Heart left ventricle (tissue), 16 donors: ENCODE data around the gene STUB1. TPM values are rescaled to one million over a fixed set of nuclear protein-coding genes. Genes with fewer than 3 reads are reported as not detected.
A peak's percentile ranks its signal among the peaks of the same experiment; 100 is the strongest.

Experiments
- ATAC-seq, 4 donors: fragments of 200-7000 bp; cut with Tn5 transposase; one replicate each; pipeline ENCODE4 v1.9.1; 2020 to 2022; ENCODE audit warnings: moderate library complexity in 4 of 4, mild to moderate bottlenecking in 3 of 4, moderate number of reproducible peaks in 1 of 4
- DNase-seq, 5 donors: peaks; one replicate each; pipeline ENCODE4 v3.0.0-alpha.2; 2020
- H3K27ac ChIP-seq, 12 donors: fragments of 200-600 bp; sonication (generic) in 4 of 12; one replicate each; pipeline versions ENCODE4 v1.5.0 to v1.8.0; 2016 to 2022; ENCODE audit warnings: mild to moderate bottlenecking in 2 of 12
- H3K27me3 ChIP-seq, 9 donors: fragments of 200-600 bp; sonication (generic) in 2 of 9; one replicate each; pipeline versions ENCODE4 v1.5.1 to v1.8.0; 2016 to 2022; ENCODE audit warnings: mild to moderate bottlenecking in 3 of 9
- H3K36me3 ChIP-seq, 9 donors: fragments of 200-600 bp; sonication (generic) in 2 of 9; one replicate each; pipeline versions ENCODE4 v1.5.0 to v1.8.0; 2018 to 2022; ENCODE audit warnings: mild to moderate bottlenecking in 2 of 9
- H3K4me1 ChIP-seq, 12 donors: fragments of 200-600 bp; sonication (generic) in 4 of 12; one replicate each; pipeline versions ENCODE4 v1.5.0 to v1.8.0; 2016 to 2022; ENCODE audit warnings: mild to moderate bottlenecking in 3 of 12
- H3K4me3 ChIP-seq, 12 donors: fragments of 200-600 bp; sonication (generic) in 4 of 12; one replicate each; pipeline versions ENCODE4 v1.5.0 to v1.8.0; 2017 to 2022; ENCODE audit warnings: mild to moderate bottlenecking in 9 of 12, moderate library complexity in 4 of 12
- H3K9me3 ChIP-seq, 12 donors: fragments of 200-600 bp; sonication (generic) in 4 of 12; one replicate each; pipeline versions ENCODE4 v1.5.0 to v1.8.0; 2016 to 2022; ENCODE audit warnings: mild to moderate bottlenecking in 1 of 12
- POLR2A ChIP-seq, 2 donors: fragments of 450-650 bp; IDR thresholded peaks; one replicate each; pipeline ENCODE4 v1.6.1; 2017; ENCODE audit warnings: antibody characterized with exemption in 2 of 2, mild to moderate bottlenecking in 2 of 2, moderate library complexity in 2 of 2
- whole genome bisulfite sequencing, 4 donors: extraction: QIAGEN DNeasy Blood & Tissue Kit in 2 of 4; methylation state at CpG; one replicate each; pipeline versions ENCODE4 v1.1.5 to v1.1.7; 2013 to 2018; 5-methylcytosine and 5-hydroxymethylcytosine counted together
- intact Hi-C, 10 donors: fragments of 100-400 bp; cut with DNase I; formaldehyde crosslinking; loops; one replicate each; pipeline versions ENCODE4 v1.11.1 to v1.14.2; 2022
- polyA plus RNA-seq, 2 donors: library from polyadenylated mRNA; stranded (reverse); fragments of 200-250 nt; gene quantifications; one replicate each; pipeline ENCODE4 v1.2.3, GENCODE V29; 2013
- total RNA-seq, 9 donors: library from RNA; depleted of rRNA in 2 of 9; stranded (reverse); fragments of >200 nt in 2 of 9; fragmentation: NEBNext Ultra II Directional in 3 of 9; extraction: Animal tissue kit (Norgen Biotek cat#: 25700) in 3 of 9; gene quantifications; one replicate each; pipeline versions ENCODE4 v1.1.0 to v1.2.4, GENCODE V29; 2016 to 2023
- TF ChIP-seq, protein P1 (sequence below), 12 donors: fragments of 200-600 bp; sonication (generic) in 4 of 12; IDR thresholded peaks; one replicate each; pipeline versions ENCODE4 v1.5.0 to v1.8.0; 2018 to 2022; ENCODE audit warnings: antibody characterized with exemption in 12 of 12, mild to moderate bottlenecking in 5 of 12
- donor health status: ischemic (EF 13 %, LVEDD 7.1; RV severe dilation, severe dysfunction).
- donor health status: healthy with polysubstance abuse.
- donor health status: DM: no; HTN: yes; CAD: no.
- donor health status: DM: no; HTN: no; CAD: no.
- donor health status: ischemic (EF 25% LVEDD 6.9; RV normal size, moderate dysfunction).
- donor health status: ischemic (EF 25% LVEDD 5.7; RV mildly dilated, moderate dysfunction).
- donor health status: healthy.
- donor health status: DM: yes; HTN: yes; CAD: no.
- donor health status: ischemic (EF 35%, LVEDD 5.7; RV mildly dilated, moderate dysfunction).
- donor health status: nonischemic (EF 11% LVEDD 7.7; RV severe dilation, severe dysfunction).
- donor health status: DM: yes; HTN: yes; CAD: no.
- donor health status: PGD.
- donor health status: ischemic (EF 29% LVEDD 5.4; RV normal size, mild dysfunction).
- donor health status: nonischemic (EF 23%, LVEDD 6.1; RV moderate dilation, normal function).

STUB1 gene
- total and polyA plus RNA-seq, 11 donors = 93.7 to 198 (median 116) TPM

DNA sequence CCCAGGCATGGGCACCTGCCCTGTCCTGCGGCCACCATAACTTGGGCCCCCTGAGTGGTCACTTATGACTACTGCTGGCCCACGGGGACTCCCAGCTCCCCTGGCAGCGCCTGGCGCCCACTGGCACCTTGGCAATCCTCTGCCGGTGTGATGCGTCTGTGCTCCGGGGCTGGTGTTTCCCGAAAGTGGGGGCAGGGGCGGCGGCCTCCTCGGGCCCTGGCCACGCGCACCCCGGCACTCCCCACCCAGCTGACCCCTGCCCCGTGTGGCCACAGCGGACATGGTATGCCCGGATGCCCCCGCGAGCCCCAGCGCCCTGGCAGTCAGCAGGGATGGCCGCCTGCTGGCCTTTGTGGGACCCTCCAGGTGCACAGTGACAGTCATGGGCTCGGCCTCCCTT is 22.7 kb upstream of the STUB1 start:
- TF ChIP-seq, protein P1, sequence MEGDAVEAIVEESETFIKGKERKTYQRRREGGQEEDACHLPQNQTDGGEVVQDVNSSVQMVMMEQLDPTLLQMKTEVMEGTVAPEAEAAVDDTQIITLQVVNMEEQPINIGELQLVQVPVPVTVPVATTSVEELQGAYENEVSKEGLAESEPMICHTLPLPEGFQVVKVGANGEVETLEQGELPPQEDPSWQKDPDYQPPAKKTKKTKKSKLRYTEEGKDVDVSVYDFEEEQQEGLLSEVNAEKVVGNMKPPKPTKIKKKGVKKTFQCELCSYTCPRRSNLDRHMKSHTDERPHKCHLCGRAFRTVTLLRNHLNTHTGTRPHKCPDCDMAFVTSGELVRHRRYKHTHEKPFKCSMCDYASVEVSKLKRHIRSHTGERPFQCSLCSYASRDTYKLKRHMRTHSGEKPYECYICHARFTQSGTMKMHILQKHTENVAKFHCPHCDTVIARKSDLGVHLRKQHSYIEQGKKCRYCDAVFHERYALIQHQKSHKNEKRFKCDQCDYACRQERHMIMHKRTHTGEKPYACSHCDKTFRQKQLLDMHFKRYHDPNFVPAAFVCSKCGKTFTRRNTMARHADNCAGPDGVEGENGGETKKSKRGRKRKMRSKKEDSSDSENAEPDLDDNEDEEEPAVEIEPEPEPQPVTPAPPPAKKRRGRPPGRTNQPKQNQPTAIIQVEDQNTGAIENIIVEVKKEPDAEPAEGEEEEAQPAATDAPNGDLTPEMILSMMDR (IDR thresholded peaks at IDR 0.05) = no peak
- TF ChIP-seq POLR2A (IDR thresholded peaks at IDR 0.05) = no peak
- H3K4me1 ChIP-seq = peaks cover 0 to 16% (median 11%) of the 10 kb centered on the region in 12 donors
- no peaks in the 10 kb centered on the region for H3K27me3 ChIP-seq
- DNase-seq (no peak), ATAC-seq (no peak)
- peaks cover 0 to 33% (median 0%) of the 10 kb centered on the region in 9 donors for H3K36me3 ChIP-seq
- H3K27ac ChIP-seq = no peak overlapping the region
- no peaks in the 10 kb centered on the region for H3K9me3 ChIP-seq
- 94 to 100% (median 96%) methylated on average over 7 to 22 of the region's 22 CpGs for WGBS, 4 donors
- intact Hi-C loops = loop anchor here in 1 of 10 donors (10.0 kb wide), 1 partner anchor 73 kb away; no protein-coding TSS in a partner anchor
- no peak overlapping the region for H3K4me3 ChIP-seq

DNA sequence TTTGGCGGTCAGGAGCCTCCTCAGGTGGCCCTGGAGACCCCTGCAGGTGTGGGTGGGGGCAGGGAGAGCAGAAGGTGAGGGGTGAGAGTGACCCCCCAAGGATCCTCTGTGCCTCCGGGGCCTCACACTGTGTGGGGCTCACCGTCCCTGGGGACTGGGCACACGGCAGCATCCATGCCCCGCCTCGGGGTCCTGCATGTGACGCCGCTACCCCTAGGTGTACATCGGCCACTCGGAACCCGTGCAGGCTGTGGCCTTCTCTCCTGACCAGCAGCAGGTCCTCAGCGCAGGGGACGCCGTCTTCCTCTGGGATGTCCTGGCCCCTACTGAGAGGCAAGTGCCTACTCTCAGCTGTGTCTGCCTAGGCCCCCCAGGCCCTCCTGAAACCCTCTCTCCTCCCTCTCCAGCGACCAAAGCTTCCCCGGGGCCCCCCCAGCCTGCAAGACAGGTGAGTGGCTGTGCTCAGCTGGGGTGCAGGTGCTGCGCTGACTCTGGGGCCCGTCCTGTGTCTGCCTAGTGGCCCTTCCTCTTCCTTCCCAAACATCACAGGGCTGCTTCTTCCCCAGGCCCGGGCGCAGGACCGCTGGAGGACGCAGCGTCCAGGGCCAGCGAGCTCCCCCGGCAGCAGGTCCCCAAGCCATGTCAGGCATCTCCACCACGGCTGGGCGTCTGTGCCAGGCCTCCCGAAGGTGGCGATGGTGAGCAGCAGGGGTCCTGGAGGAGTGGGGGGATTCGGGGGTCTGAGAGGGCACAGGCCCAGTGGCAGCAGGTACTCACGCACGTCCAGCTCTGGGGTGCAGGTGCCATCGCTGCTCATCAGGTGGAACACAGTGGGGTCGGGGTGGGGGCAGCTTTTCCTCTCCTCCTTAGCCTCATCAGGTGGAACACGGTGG is 21.3 kb upstream of the STUB1 start:
- TF ChIP-seq, protein P1 (IDR thresholded peaks at IDR 0.05) = no peak
- TF ChIP-seq POLR2A (IDR thresholded peaks at IDR 0.05) = no peak
- Histone ChIP-seq H3K4me1 (peaks cover 0 to 16% (median 11%) of the 10 kb centered on the region in 12 donors), H3K4me3 (no peak overlapping the region), H3K36me3 (peaks cover 0 to 26% (median 0%) of the 10 kb centered on the region in 9 donors), H3K27me3 (no peaks in the 10 kb centered on the region), H3K27ac (no peak overlapping the region), H3K9me3 (no peaks in the 10 kb centered on the region)
- DNase-seq (no peak), ATAC-seq (no peak)
- WGBS, 4 donors = 91 to 94% (median 92%) methylated on average over 26 to 35 of the region's 35 CpGs
- intact Hi-C loops = loop anchor here in 1 of 10 donors (10.0 kb wide), 1 partner anchor 74 kb away; no protein-coding TSS in a partner anchor

DNA sequence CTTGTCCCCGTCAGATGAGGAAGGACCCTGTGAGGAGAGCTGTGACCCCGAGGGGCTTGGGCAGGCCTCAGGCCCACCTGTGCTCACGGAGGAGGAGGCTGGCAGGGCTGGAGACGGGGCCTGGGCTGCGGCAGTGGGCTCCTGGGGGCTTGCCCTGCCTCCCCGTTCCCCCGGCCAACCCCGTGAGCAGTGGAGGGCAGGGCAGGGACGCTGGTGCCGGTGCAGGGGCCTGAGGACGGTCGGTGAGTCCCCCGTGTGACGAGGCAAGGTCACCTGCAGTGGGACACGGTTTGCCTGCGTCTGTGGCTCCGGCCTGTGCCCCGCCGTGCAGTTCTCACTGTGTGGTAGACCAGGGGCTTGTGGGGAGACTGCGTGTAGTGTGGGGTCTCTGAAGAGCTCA is 20.6 kb upstream of the STUB1 start:
- Histone ChIP-seq H3K9me3 (no peaks in the 10 kb centered on the region), H3K36me3 (peaks cover 0 to 26% (median 0%) of the 10 kb centered on the region in 9 donors), H3K4me3 (no peak overlapping the region), H3K27me3 (no peaks in the 10 kb centered on the region), H3K4me1 (peaks cover 0 to 16% (median 11%) of the 10 kb centered on the region in 12 donors), H3K27ac (peak overlapping the region in 1 of 12 donors; percentile 80)
- ATAC-seq (no peak), DNase-seq (no peak)
- intact Hi-C loops = loop anchor here in 6 of 10 donors (2.0 to 10.0 kb wide), 7 partner anchors 75 to 265 kb away; partner anchors contain the start of genes NME4 (in 2 of the 6) and RAB11FIP3 (in 1 of the 6)
- 84 to 95% (median 91%) methylated on average over 2 to 20 of the region's 20 CpGs for WGBS, 4 donors
- TF ChIP-seq POLR2A (IDR thresholded peaks at IDR 0.05) = no peak
- TF ChIP-seq, protein P1 (IDR thresholded peaks at IDR 0.05) = no peak

DNA sequence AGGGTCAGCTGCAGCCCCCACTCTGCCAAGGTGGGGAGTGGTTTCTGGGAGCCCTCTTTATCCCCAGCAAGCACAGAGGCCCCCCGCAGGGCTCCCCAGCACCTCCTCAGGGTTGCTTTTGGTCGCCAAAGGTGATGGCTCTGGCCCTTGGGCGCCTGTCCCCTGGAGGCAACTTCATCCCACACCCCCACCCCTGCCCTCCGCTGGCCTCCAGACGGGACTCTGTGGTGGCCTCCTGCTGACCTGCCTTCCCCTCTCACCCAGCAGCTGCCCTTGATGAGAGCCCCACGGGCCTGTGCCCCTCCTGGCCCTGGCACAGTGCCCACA is 20.1 kb upstream of the STUB1 start:
- no peak for DNase-seq
- 61 to 68% (median 65%) methylated on average over 6 of the region's 6 CpGs for WGBS, 4 donors
- H3K27ac ChIP-seq = peak overlapping the region in 10 of 12 donors; percentile 4 to 80 (median 54)
- no peaks in the 10 kb centered on the region for H3K27me3 ChIP-seq
- H3K4me1 ChIP-seq = peaks cover 0 to 16% (median 11%) of the 10 kb centered on the region in 12 donors
- TF ChIP-seq, protein P1 (IDR thresholded peaks at IDR 0.05) = no peak
- TF ChIP-seq POLR2A (IDR thresholded peaks at IDR 0.05) = no peak
- no peaks in the 10 kb centered on the region for H3K9me3 ChIP-seq
- H3K36me3 ChIP-seq = peaks cover 0 to 26% (median 0%) of the 10 kb centered on the region in 9 donors
- intact Hi-C loops = loop anchor here in 5 of 10 donors (2.0 to 10.0 kb wide), 6 partner anchors 78 to 265 kb away; partner anchors contain the start of genes NME4 (in 2 of the 5) and RAB11FIP3 (in 1 of the 5)
- peak overlapping the region in 6 of 12 donors; percentile 28 to 42 (median 34) for H3K4me3 ChIP-seq
- ATAC-seq = peak in 2 of 4 donors; percentile 1 to 6
